Omental fat pad (tissue), 4 donors: ENCODE data around the gene GTF2A1. TPM values are rescaled to one million over a fixed set of nuclear protein-coding genes. Genes with fewer than 3 reads are reported as not detected.

Experiments used
- ATAC-seq: fragments of 150-250 bp; one replicate; pipeline ENCODE4 v1.9.1; 2016; ENCODE audit warnings: mild to moderate bottlenecking, moderate library complexity; ENCODE audit not compliant: low FRiP score
- DNase-seq: peaks from one replicate; pipeline ENCODE4 v3.0.0-alpha.2; 2019; ENCODE audit warnings: low spot score
- CTCF ChIP-seq, 3 donors: fragments of 450-650 bp; IDR thresholded peaks; one replicate each; pipeline ENCODE4 v1.5.1; 2016 to 2017; ENCODE audit warnings: antibody characterized with exemption in 3 of 3, mild to moderate bottlenecking in 3 of 3, moderate library complexity in 2 of 3
- total RNA-seq, 4 donors: library from RNA; depleted of rRNA; stranded (reverse); fragments of >200 nt; gene quantifications; one replicate each; pipeline ENCODE4 v1.1.0, GENCODE V29; 2016

GTF2A1 gene
- total RNA-seq, 4 donors from 2014 or later: 17.4 to 32.0 (median 22.8) TPM

GRCh38 chr14:81187832-81188522, 32.8 kb downstream of the GTF2A1 start:
- ATAC-seq: no peak
- DNase-seq: no peak
- no peak for TF ChIP-seq CTCF (IDR thresholded peaks at IDR 0.05)

GRCh38 chr14:81179631-81180030, 41.1 kb downstream of the GTF2A1 start:
- DNase-seq: no peak
- no peak for TF ChIP-seq CTCF (IDR thresholded peaks at IDR 0.05)
- ATAC-seq: no peak

GRCh38 chr14:81178063-81178462, 42.7 kb downstream of the GTF2A1 start:
- ATAC-seq (no peak), DNase-seq (no peak)
- no peak for TF ChIP-seq CTCF (IDR thresholded peaks at IDR 0.05)

- ATAC-seq (no peak), DNase-seq (no peak)
- no peak for TF ChIP-seq CTCF (IDR thresholded peaks at IDR 0.05)
Observed at GRCh38 chr14:81177225-81177624, 43.5 kb downstream of the GTF2A1 start.

- peak; percentile 53 for ATAC-seq
- peak; percentile 43 for DNase-seq
- TF ChIP-seq CTCF (IDR thresholded peaks at IDR 0.05): no peak
Observed at GRCh38 chr14:81176241-81176640, 44.5 kb downstream of the GTF2A1 start.

- DNase-seq: no peak
- no peak for TF ChIP-seq CTCF (IDR thresholded peaks at IDR 0.05)
- ATAC-seq: no peak
Observed at GRCh38 chr14:81172881-81173280, 47.9 kb downstream of the GTF2A1 start.

- no peak for TF ChIP-seq CTCF (IDR thresholded peaks at IDR 0.05)
- DNase-seq: no peak
- ATAC-seq: no peak
Observed at GRCh38 chr14:81172353-81172752, 48.4 kb downstream of the GTF2A1 start.
